ENCODE data around the gene MX1. TPM values are rescaled to one million over a fixed set of nuclear protein-coding genes. Genes with fewer than 3 reads are reported as not detected.

MX1 gene
- total RNA-seq, 3 donors from 2014 or later (not counting 1 experiment from before 2014, with no cell fraction given), result 22.7 to 67.0 (median 60.6) TPM

- no peak for DNase-seq
- TF ChIP-seq CTCF (IDR thresholded peaks at IDR 0.05), result no peak
- Histone ChIP-seq H3K4me3 (ENCODE audit: low read length) (no peak overlapping the region), H3K4me1 (ENCODE audit: control insufficient read depth, insufficient read depth, low read length) (no peaks in the 10 kb centered on the region), H3K36me3 (ENCODE audit: control insufficient read depth, insufficient read depth, low read length) (peaks cover 32% of the 10 kb centered on the region), H3K27me3 (ENCODE audit: control insufficient read depth, insufficient read depth, low read length) (no peaks in the 10 kb centered on the region), H3K9me3 (ENCODE audit: control insufficient read depth, insufficient read depth, low read length) (no peaks in the 10 kb centered on the region), H3K27ac (ENCODE audit: low read length) (no peak overlapping the region)
- Mint-ChIP-seq H3K27me3 (ENCODE audit: low read depth in 2 of 2) (no peaks in the 10 kb centered on the region), H3K27ac (no peak overlapping the region), H3K36me3 (peaks cover 13% of the 10 kb centered on the region), H3K9me3 (no peaks in the 10 kb centered on the region), H3K4me1 (no peaks in the 10 kb centered on the region), H3K4me3 (no peak overlapping the region)
- no peak for ATAC-seq
- WGBS (ENCODE audit: insufficient coverage), result 96% methylated on average over 3 of the region's 3 CpGs
- intact Hi-C loops (cut with micrococcal nuclease), result no loop called here
Observed at GRCh38 chr21:41453198-41453597, 27.2 kb downstream of the MX1 start.

DNA sequence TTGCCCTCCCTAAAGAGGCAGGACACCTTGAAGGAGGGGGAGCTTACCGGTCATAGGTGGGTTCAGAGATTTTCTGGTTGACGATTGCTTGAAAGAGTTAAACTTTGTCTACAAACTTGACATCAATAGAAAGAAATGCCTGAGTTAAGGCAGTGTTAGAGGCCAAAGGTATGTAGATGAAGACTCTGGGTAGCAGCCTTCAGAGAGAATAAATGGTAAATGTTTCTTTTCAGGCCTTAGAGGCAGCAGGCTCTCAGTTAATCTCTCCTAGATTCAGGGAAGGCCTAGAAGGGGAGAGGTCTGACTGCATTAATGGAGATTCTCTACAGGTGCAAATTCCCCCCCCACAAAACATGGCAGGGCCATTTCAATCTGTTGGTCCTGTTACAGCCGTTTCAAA, 27.7 kb downstream of the MX1 start:
- H3K9me3 ChIP-seq (ENCODE audit: control insufficient read depth, insufficient read depth, low read length), result no peaks in the 10 kb centered on the region
- intact Hi-C loops (cut with micrococcal nuclease), result no loop called here
- H3K4me3 ChIP-seq (ENCODE audit: low read length), result no peak overlapping the region
- DNase-seq (no peak), ATAC-seq (no peak)
- H3K4me1 ChIP-seq (ENCODE audit: control insufficient read depth, insufficient read depth, low read length), result no peaks in the 10 kb centered on the region
- no peak for TF ChIP-seq CTCF (IDR thresholded peaks at IDR 0.05)
- no peak overlapping the region for H3K27ac ChIP-seq (ENCODE audit: low read length)
- H3K36me3 ChIP-seq (ENCODE audit: control insufficient read depth, insufficient read depth, low read length), result peaks cover 32% of the 10 kb centered on the region
- H3K4me3 Mint-ChIP-seq, result no peak overlapping the region
- 50% methylated on average over 2 of the region's 3 CpGs for WGBS (ENCODE audit: insufficient coverage)
- H3K4me1 Mint-ChIP-seq, result no peaks in the 10 kb centered on the region
- H3K36me3 Mint-ChIP-seq, result peaks cover 13% of the 10 kb centered on the region
- H3K27ac Mint-ChIP-seq, result no peak overlapping the region
- no peaks in the 10 kb centered on the region for H3K9me3 Mint-ChIP-seq
- H3K27me3 ChIP-seq (ENCODE audit: control insufficient read depth, insufficient read depth, low read length), result no peaks in the 10 kb centered on the region
- H3K27me3 Mint-ChIP-seq (ENCODE audit: low read depth in 2 of 2), result no peaks in the 10 kb centered on the region

DNA sequence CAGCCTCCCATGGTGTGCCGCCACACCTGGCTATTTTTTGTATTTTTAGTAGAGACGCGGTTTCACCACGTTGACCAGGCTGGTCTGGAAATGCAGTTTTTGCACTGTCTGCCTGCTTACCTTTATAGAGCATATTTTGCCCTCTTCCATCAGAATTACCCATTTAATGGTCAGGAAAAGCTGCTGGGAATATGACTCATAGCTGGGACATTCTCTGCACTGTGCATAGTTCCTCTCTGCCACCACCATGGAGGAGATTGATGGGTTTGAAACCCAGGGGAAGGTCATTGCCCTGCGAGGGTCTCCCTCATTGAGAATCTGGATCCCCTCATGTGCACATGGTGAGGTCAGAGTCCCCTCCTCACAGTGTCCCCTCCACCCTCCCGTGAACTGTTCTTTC, 32.1 kb downstream of the MX1 start:
- H3K27ac Mint-ChIP-seq, result no peak overlapping the region
- Histone ChIP-seq H3K27ac (ENCODE audit: low read length) (no peak overlapping the region), H3K9me3 (ENCODE audit: control insufficient read depth, insufficient read depth, low read length) (no peaks in the 10 kb centered on the region), H3K4me1 (ENCODE audit: control insufficient read depth, insufficient read depth, low read length) (no peaks in the 10 kb centered on the region), H3K27me3 (ENCODE audit: control insufficient read depth, insufficient read depth, low read length) (no peaks in the 10 kb centered on the region), H3K36me3 (ENCODE audit: control insufficient read depth, insufficient read depth, low read length) (peaks cover 19% of the 10 kb centered on the region), H3K4me3 (ENCODE audit: low read length) (no peak overlapping the region)
- no peak overlapping the region for H3K4me3 Mint-ChIP-seq
- H3K9me3 Mint-ChIP-seq, result no peaks in the 10 kb centered on the region
- no peaks in the 10 kb centered on the region for H3K4me1 Mint-ChIP-seq
- intact Hi-C loops (cut with micrococcal nuclease), result no loop called here
- 88% methylated on average over 6 of the region's 6 CpGs for WGBS (ENCODE audit: insufficient coverage)
- DNase-seq (no peak), ATAC-seq (no peak)
- H3K27me3 Mint-ChIP-seq (ENCODE audit: low read depth in 2 of 2), result no peaks in the 10 kb centered on the region
- H3K36me3 Mint-ChIP-seq, result peaks cover 6% of the 10 kb centered on the region
- TF ChIP-seq CTCF (IDR thresholded peaks at IDR 0.05), result no peak

- TF ChIP-seq CTCF (IDR thresholded peaks at IDR 0.05), result no peak
- WGBS (ENCODE audit: insufficient coverage), result 95% methylated on average over 22 of the region's 22 CpGs
- Mint-ChIP-seq H3K4me1 (no peaks in the 10 kb centered on the region), H3K27ac (no peak overlapping the region), H3K36me3 (peaks cover 2% of the 10 kb centered on the region), H3K9me3 (no peaks in the 10 kb centered on the region), H3K4me3 (no peak overlapping the region), H3K27me3 (ENCODE audit: low read depth in 2 of 2) (no peaks in the 10 kb centered on the region)
- Histone ChIP-seq H3K4me1 (ENCODE audit: control insufficient read depth, insufficient read depth, low read length) (no peaks in the 10 kb centered on the region), H3K27me3 (ENCODE audit: control insufficient read depth, insufficient read depth, low read length) (no peaks in the 10 kb centered on the region), H3K4me3 (ENCODE audit: low read length) (no peak overlapping the region), H3K27ac (ENCODE audit: low read length) (no peak overlapping the region), H3K9me3 (ENCODE audit: control insufficient read depth, insufficient read depth, low read length) (no peaks in the 10 kb centered on the region), H3K36me3 (ENCODE audit: control insufficient read depth, insufficient read depth, low read length) (peaks cover 18% of the 10 kb centered on the region)
- intact Hi-C loops (cut with micrococcal nuclease), result no loop called here
- DNase-seq (no peak), ATAC-seq (no peak)
Observed at GRCh38 chr21:41458559-41458958, 32.5 kb downstream of the MX1 start.

Data from natural killer cell (primary cell).